ENCODE data around the gene EPC2.

- TF ChIP-seq ZNF311 (tag by site-specific recombination; IDR thresholded peaks at IDR 0.05; ENCODE audit: borderline replicate concordance): no peak
- TF ChIP-seq, protein P1, sequence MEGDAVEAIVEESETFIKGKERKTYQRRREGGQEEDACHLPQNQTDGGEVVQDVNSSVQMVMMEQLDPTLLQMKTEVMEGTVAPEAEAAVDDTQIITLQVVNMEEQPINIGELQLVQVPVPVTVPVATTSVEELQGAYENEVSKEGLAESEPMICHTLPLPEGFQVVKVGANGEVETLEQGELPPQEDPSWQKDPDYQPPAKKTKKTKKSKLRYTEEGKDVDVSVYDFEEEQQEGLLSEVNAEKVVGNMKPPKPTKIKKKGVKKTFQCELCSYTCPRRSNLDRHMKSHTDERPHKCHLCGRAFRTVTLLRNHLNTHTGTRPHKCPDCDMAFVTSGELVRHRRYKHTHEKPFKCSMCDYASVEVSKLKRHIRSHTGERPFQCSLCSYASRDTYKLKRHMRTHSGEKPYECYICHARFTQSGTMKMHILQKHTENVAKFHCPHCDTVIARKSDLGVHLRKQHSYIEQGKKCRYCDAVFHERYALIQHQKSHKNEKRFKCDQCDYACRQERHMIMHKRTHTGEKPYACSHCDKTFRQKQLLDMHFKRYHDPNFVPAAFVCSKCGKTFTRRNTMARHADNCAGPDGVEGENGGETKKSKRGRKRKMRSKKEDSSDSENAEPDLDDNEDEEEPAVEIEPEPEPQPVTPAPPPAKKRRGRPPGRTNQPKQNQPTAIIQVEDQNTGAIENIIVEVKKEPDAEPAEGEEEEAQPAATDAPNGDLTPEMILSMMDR (tag by site-specific recombination; IDR thresholded peaks at IDR 0.05): no peak
Measured at GRCh38 chr2:148638543-148638942, 6.0 kb upstream of the EPC2 start.

All from HEK293 (cell line).